ENCODE data around the gene NAT8L.
"Not testable (repeated sequence)": the region's sequence is repeated elsewhere in the genome, so short reads cannot be mapped to it uniquely, and the experiment has no call there.

The NAT8L gene, protein sequence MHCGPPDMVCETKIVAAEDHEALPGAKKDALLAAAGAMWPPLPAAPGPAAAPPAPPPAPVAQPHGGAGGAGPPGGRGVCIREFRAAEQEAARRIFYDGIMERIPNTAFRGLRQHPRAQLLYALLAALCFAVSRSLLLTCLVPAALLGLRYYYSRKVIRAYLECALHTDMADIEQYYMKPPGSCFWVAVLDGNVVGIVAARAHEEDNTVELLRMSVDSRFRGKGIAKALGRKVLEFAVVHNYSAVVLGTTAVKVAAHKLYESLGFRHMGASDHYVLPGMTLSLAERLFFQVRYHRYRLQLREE

DNA sequence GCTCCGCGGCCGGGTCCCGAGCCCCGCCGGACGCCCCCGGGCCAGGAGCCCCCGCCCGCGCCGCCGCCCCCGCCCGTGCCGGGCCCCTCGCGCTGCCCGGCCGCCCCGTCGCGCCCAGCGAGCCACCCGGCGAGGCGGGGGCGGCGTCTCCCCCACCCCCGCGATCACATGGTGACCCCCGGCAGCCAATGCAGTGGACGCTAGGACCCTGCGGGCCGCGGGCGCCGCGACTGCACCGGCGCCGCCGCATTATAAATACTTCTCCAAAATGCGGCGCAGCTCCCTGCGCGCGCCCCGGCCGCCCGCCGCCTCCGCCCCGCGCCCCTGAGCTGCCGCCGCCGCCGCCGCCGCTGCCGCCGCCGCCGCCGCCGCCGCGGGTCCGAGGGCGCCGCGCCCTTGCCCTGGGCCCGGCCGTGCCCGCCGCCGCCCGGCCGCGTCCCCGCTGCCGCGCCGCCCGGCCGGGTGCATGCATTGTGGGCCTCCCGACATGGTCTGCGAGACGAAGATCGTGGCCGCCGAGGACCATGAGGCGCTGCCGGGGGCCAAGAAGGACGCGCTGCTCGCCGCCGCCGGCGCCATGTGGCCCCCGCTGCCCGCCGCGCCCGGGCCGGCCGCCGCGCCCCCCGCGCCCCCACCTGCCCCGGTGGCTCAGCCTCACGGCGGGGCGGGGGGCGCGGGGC lies at the start of gene NAT8L:
Gene NAT8L, plus strand, starts transcription at position 282 of the 680 bp plus-strand sequence. Its CDS starts 185 bp downstream, at position 467.
- peak; percentile 61 for DNase-seq (ENCODE audit: low read depth, low spot score)

DNA sequence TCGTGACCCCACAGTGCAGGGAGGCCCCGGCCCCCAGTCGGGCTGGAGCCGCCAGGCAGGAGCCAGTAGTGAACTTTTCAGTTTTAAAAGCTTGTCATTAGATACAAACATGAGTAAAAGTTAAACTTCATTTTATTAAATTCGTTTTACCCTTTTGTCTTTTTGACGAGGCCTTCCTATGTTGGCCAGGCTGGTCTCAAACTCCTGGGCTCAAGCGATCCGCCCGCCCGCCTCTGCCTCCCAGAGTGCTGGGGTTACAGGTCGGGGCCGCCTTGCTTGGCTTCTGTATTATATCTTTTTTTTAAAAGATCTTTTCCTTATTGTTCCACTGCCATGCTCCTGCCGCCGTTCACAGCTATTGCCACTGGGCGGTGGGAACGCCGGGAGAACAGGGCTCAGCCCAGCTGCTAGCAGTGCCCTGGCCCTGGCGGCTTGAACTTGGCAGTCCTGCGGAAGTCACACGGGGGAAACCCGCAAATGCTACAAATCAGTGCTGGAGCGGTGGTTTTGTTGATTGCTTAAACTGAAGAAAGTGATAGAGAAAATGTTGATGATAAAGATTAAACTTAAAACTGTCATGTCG lies 49.4 kb upstream of the NAT8L start:
- DNase-seq (ENCODE audit: low read depth, low spot score) = peak; percentile 78

DNA sequence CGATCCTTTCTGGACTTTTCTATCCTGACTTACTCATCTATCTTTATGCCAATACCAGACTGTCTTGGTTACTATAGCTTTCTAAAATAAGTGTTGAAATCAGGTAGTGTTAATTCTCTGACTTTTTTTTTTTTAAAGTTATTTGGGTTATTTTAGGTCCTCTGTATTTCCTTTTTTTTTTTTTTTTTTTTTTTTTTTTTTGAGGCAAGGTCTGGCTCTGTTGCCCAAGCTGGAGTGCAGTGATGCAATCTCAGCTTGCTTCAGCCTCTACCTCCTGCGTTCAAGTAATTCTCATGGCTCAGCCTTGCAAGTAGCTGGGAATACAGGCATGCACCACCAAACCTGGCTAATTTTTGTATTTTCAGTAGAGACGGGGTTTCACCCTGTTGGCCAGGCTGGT lies 47.5 kb upstream of the NAT8L start:
- no peak for DNase-seq (ENCODE audit: low read depth, low spot score)

DNA sequence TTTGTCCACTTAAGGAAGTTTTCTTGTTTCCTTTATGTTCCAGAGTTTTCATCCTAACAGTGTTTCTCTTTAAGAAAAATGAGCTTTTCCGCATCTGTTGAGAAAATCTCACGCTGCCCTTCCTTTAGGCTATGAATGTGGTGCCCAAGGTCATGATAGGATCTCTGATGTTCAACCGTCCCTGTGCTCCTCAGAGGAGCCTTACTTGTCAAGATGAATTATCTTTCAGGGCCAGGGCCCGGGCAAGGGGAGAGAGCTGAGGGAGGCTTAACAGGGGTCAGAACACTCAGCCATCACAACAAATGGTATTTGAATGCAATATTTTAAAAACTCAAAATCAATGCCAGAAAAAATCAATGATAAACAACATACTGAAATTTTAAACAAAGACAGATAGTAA lies 44.1 kb upstream of the NAT8L start:
- DNase-seq (ENCODE audit: low read depth, low spot score) = no peak

DNA sequence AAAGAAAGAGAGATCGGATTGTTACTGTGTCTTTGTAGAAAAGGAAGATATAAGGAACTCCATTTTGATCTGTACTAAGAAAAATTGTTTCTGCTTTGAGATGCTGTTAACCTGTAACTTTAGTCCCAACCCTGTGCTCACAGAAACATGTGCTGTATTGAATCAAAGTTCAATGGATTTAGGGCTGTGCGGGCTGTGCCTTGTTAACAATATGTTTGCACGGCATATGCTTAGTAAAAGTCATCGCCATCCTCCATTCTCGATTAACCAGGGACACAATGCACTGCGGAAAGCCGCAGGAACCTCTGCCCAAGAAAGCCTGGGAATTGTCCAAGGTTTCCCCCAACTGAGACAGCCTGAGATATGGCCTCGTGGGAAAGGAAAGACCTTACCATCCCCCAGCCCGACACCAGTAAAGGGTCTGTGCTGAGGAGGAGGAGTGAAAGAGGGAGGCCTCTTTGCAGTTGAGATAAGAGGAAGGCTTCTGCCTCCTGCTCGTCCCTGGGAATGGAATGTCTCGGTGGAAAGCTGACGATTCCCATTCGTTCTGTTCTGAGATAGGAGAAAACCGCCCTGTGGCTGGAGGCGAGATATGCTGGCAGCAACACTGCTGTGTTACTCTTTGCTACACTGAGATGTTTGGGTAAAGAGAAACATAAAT lies 37.6 kb upstream of the NAT8L start:
- DNase-seq (ENCODE audit: low read depth, low spot score) = not testable (repeated sequence)

DNA sequence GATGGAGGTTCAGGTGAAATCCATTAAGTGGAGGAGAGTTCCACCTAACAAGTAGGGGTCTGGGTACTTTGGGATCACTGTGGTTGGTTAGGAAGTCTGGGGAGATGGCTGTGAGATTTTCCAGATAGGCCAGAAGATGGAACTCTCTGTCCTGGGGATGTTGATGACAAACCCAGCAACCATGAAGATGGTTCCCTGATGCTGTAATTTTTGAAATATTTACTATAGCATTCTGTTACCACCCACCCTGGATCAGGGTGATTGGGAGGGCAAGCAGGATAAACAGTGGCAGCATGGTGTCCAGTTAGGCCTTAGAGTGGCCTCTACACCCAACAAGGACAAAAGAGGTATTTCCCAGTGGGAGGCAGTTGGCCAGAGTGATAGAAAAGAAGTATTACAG lies 34.4 kb upstream of the NAT8L start:
- DNase-seq (ENCODE audit: low read depth, low spot score) = no peak

DNA sequence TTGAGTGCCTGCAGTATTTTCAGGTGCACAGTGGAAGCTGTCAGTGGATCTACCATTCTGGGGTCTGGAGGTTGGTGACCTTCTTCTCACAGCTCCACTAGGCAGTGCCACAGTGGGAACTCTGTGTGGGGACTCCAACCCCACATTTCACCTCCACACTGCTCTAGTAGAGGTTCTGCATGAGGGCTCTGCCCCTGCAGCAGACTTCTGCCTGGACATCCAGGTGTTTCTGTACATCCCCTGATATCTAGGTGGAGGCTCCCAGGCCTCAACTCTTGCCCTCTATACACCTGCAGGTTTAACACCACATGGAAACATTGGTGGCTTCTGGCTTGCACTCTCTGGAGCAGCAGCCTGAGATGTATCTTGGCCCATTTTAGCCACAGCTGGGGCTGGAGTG lies 33.3 kb upstream of the NAT8L start:
- no peak for DNase-seq (ENCODE audit: low read depth, low spot score)

DNA sequence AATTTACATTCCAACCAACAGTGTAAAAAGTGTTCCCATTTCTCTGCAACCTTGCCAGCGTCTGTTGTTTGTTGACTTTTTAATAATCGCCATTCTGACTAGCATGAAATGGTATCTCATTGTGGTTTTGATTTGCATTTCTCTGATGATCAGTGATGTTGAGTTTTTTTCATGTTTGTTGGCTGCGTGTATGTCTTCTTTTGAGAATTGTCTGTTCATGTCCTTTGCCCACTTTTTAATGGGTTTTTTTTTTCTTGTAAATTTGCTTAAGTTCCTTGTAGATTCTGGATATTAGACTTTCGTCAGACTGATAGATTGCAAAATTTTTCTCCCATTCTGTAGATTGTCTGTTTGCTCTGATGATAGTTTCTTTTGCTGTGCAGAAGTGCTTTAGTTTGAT lies 32.0 kb upstream of the NAT8L start:
- not testable (repeated sequence) for DNase-seq (ENCODE audit: low read depth, low spot score)

DNA sequence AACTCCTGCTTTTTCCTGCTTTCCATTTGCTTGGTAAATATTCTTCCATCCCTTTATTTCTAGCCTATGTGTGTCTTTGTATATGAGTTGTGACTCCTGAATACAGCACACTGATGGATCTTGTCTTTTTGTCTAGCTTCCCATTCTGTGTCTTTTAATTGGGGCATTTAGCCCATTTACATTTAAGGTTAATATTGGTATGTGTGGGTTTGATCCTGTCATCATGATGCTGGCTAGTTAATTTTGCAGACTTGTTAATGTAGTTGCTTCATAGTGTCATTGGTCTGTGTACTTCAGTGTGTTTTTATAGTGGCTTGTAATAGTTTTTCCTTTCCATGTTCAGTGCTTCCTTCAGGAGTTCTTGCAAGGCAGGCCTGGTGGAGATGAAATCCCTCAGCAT lies 28.0 kb upstream of the NAT8L start:
- DNase-seq (ENCODE audit: low read depth, low spot score) = not testable (repeated sequence)

DNA sequence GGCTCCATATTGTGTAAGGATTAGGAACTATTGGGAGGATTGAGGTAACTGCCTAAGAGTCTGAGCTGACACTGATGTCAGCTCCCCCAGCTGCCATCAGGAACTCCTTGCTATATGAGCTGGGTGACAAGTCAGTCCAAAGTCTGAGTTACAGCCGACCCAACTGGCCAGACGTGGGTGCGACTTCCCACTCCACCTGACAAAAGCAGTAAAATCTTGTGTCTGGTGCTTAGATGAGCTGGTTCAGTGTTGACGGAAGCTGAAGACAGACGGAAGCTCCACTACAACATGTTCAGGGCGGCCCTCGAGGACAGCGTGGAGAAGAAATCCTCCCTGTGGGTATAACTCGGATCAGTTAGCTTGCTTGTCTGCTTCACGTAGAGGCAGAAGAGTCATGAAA lies 22.8 kb upstream of the NAT8L start:
- DNase-seq (ENCODE audit: low read depth, low spot score) = no peak

DNA sequence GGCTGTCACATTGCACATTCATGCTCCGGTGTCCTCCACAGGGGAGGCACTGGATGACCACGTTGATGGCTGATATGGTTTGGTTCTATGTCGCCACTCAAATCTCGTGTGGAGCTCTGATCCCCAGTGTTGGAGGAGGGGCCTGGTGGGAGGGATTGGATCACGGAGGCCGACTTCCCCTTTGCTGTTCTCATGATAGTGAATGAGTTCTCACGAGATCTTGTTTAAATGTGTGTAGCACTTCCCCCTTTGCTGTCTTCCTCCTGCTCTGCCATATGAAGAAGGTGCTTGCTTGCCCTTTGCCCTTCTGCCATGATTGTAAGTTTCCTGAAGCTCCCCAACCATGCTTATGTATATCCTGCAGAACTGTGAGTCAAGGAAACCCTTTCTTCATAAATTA lies 22.3 kb upstream of the NAT8L start:
- no peak for DNase-seq (ENCODE audit: low read depth, low spot score)

DNA sequence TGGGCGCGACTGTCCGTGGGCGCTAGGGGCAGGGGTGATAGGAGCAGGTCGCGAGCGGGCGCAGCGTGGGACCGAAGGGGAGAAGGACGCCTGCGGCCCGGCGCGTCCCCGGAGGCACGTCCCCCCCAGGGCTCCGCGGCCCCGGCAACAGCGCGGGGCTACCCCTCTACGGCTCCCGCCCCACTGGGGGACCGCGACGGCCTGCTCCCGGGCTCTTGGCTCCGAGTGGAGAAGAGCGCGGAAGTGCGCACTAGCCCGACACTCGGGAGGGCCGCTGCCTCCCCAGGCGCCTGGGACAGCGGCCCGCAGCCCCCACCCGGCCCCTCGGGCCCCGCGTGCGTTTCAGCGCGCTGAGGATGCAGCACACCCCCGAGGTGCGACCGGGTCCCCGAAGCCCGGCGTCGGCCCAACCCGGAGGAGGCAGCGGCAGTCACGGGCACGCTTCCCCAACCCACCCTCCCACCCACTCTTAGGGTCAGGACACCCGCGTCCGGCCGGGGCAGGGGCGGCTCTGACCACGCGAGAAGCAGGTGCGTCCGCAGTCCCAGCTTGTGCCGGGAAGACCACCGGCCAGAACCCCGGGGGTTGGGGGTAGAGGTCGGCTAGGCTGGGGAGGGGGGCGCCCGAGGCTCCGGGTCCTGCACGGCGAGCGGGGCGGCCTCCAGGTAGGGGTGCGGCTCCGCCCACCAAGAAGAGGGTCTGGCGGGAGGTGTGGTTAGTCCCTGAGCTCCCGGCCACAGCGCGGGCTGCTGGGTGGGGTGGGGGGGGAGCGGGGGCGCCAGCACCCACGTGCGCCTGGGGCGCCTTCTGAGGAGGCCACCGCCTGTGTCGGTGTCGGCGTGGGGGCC lies 18.5 kb upstream of the NAT8L start:
- DNase-seq (ENCODE audit: low read depth, low spot score) = no peak

DNA sequence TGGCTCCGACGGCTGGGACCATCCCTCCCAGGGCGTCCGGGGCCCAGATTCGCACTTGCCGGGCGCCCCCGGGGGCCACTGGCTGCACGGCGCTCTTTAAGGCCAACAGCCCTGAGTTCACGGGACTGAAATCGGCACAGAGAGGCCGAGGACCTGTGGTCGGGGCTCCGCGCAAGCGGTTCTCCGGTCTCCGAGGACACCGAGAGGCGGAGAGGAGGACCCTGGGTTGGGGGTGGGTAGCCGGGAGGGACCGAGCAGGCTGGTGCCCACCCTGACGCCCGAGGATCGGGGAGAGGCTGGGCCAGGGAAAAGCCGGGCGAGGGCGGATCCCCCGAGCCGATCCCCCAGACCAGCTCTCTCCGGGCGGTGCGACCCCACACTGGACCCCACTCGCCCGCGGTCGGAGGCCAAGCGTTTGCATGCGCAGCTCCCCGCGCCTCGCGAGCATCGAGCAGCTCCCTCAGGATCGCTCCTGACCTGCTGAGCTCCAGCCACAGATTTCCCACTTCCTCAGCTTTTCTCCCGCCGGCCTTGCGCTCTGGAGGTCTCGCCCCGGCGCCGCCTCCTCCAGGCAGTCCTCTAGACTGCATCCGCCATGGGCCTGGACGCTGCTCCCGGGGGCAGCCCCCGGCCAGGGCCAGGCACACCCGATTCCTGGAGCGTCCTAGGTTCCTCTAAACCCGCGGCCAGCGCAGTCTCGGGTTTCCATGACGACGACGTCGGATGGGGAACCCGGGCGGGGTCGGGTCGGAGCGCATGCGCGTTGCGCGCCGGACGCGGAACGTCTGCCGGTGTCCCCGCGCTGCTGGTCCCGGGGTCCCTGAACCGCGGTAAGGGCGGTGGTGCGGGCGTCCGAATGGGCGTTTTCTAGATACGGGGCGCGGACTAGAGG lies 17.6 kb upstream of the NAT8L start:
- peak; percentile 83 for DNase-seq (ENCODE audit: low read depth, low spot score)

DNA sequence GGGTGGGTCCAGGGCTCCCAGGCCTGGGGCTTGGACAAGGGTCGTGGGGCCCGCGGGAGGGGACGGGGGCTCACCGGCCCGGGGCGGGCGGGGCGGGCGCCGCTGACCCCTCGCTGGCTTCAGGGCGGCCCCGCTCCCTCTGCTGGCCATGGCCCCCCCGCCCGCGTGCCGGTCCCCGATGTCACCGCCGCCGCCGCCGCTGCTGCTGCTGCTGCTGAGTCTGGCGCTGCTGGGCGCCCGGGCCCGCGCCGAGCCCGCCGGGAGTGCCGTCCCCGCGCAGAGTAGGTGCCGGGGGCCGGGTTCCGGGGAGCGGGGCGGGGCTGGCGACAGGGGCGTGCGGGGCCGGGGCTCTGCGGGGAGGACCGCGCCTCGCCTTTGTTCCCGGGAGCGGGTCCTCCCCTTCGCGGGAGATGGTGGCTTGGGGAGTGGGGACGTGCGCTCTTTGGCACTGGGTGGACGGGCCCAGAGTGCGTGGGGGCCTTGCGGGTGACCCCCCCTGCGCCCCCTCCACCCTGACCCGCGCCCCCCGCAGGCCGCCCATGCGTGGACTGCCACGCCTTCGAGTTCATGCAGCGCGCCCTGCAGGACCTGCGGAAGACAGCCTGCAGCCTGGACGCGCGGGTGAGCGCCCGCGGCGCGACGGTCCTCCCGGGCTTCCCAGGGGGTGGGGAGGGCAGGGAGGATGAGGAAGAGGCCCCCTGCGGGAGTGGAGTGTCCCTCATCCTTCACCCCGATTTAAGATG lies 16.8 kb upstream of the NAT8L start:
- peak; percentile 51 for DNase-seq (ENCODE audit: low read depth, low spot score)

DNA sequence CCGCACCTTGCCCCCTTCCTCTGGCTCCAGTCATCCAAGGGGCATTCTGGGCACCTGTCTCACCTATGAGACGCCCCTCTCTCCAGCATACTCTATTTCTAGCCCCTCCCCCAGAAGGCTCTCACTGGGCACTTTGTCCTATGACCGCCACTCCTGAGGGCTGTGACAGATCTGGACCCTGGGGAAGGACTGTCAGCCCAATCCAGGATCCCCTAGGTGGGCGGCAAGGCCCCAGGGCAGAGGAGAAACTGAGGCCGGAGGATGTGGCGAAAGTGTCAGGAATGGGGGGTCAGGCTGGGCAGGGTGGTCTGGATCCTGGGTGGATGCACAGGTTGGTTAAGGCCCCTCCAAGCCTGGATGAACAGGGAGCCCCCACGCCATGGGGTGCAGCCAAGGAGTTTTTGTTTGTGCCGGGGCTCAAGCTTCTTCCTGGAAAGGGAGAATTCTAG lies 16.2 kb upstream of the NAT8L start:
- no peak for DNase-seq (ENCODE audit: low read depth, low spot score)

DNA sequence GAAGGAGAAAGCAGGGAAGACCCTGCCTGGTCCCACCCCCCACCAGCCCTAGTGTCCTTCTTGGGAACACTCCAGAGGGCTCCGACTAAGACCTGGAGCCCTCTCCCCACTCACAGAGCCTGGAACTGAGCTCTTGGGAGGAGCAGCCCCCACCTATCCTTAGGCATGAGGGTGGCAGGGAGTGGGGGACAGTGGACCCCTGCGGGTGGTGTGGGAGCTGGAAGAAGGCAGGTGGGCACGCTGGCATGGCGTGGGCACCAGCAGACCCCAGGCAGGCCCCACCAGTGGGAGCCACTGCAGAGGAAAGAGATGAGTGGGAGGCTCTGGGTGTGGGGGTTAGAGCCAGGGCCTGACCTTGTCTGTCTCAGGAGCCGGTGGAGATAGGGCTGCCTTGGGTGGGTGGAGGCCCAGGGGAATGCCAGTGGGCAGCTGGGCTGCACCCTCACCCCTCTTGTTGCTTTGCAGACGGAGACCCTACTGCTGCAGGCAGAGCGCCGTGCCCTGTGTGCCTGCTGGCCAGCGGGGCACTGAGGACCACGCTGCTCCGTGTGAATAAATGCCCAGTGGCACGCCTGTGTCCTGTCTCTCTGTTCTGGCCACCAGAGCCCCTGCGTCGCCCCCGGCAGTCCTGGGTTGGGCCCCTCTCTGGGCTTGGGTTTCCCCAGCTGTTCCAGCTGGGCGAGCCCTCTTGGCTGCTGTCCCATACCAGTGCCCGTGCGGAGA lies 15.6 kb upstream of the NAT8L start:
- no peak for DNase-seq (ENCODE audit: low read depth, low spot score)

DNA sequence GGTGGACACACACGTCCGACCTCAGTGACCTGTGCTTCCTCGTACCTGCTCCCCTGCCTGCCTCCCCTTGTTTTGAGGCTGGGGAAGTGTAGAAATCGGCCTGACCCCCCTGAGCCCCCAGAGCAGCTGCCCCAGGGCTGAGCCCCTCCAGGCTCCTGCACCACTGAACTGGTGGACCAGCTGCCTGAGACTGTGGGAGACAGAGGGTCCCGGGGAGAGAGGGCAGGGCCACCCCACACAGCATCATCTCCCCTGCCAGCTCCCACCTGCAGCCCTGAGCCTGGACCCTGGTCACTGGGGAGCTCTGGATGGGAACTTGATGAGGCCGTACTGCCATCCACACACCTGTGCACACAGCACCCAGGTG lies 15.0 kb upstream of the NAT8L start:
- no peak for DNase-seq (ENCODE audit: low read depth, low spot score)

DNA sequence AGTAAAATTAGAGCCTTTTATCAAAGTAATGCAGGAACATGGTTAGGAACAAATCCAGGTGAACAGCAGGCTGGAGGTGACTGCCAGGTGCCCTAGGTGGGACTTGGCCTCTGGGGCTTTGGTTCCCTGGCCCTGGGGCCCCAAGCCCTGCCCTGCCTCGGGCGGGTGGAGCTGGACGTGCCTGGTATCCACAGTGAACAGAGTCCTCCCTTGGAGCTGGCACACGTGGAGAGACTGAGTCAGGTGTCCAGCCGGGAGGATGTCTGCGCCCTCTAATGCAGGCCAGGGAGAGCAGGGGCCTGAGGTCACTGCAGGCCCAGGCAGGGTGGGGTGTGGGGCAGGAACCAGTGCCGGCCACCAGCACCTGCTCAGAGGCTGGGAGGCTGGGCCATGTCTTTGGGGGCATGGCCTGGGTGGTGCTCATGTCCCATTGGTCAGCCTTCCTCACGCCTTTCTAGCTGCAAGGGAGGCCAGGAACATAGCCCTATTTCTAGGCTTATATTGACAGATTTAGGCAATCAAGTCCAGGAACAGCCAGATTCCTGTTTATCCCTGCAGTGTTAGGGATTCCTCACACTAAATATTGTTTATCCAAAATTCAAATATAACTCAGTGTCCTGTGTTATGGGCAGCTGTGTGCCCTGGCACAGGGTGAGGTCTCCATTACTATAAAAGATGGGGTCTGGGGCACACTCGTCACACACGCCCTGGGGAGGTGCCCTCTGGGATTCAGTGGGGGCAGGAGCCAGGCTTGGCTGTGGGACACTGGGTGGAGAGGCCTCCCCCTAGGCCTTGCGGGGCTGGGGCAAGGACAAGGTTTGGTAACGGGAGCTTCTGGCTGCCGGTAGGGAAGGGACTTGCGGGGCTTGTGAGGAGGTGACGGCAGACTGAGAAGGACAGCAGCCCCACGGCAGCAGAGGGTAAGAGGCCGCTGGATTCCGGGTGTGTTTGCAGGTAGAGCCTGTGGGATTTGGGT lies 14.3 kb upstream of the NAT8L start:
- DNase-seq (ENCODE audit: low read depth, low spot score) = no peak
